Ovary (tissue), 9 donors: ENCODE results near the gene FBXW2. TPM values are rescaled to one million over a fixed set of nuclear protein-coding genes. Genes with fewer than 3 reads are reported as not detected.

ENCODE experiments used
- DNase-seq, 5 donors: peaks; one replicate each; pipeline ENCODE4 v3.0.0-alpha.2; 2019 to 2020
- H3K27ac ChIP-seq, 2 donors: fragments of 200-600 bp; one replicate each; pipeline versions ENCODE4 v1.5.1 to v1.8.0; 2019 to 2022
- H3K27me3 ChIP-seq: fragments of 200-600 bp; one replicate; pipeline ENCODE4 v1.8.0; 2022
- H3K36me3 ChIP-seq: fragments of 200-600 bp; sonication (generic); one replicate; pipeline ENCODE4 v1.5.1; 2019
- H3K4me1 ChIP-seq: one replicate; pipeline ENCODE4 v1.8.1; 2013; ENCODE audit warnings: mild to moderate bottlenecking, moderate library complexity; ENCODE audit not compliant: insufficient read depth
- H3K4me3 ChIP-seq: fragments of 200-600 bp; sonication (generic); one replicate; pipeline ENCODE4 v1.5.1; 2017
- H3K9me3 ChIP-seq, 2 donors: fragments of 200-600 bp in 1 of 2; sonication (generic) in 1 of 2; one replicate each; pipeline versions ENCODE4 v1.5.1 to v1.8.1; 2013 to 2019; ENCODE audit warnings: mild to moderate bottlenecking in 1 of 2, moderate library complexity in 1 of 2
- CTCF ChIP-seq, 3 donors: fragments of 450-650 bp in 2 of 3; fragments of 200-600 bp in 1 of 3; IDR thresholded peaks; one replicate each; pipeline versions ENCODE4 v1.5.1 to v1.8.0; 2016 to 2022; ENCODE audit warnings: antibody characterized with exemption in 3 of 3, mild to moderate bottlenecking in 1 of 3
- EP300 ChIP-seq: sonication (generic); formaldehyde crosslinking; IDR thresholded peaks from one replicate; pipeline ENCODE4 v1.6.1; 2017; ENCODE audit warnings: antibody characterized with exemption
- POLR2A ChIP-seq: fragments of 450-650 bp; IDR thresholded peaks from one replicate; pipeline ENCODE4 v1.6.1; 2017; ENCODE audit warnings: antibody characterized with exemption, mild to moderate bottlenecking, moderate library complexity
- WGBS, 3 donors: extraction: QIAGEN DNeasy Blood & Tissue Kit in 1 of 3; methylation state at CpG; one replicate each; pipeline versions ENCODE4 v1.1.5 to v1.1.7; 2013 to 2017; 5-methylcytosine and 5-hydroxymethylcytosine counted together
- intact Hi-C, 4 donors: fragments of 100-400 bp; cut with DNase I; formaldehyde crosslinking; loops; one replicate each; pipeline versions ENCODE4 v1.11.0 to v1.15.1; 2022 to 2023
- polyA plus RNA-seq, 2 donors: library from polyadenylated mRNA; stranded (reverse); fragments of 200-250 nt in 1 of 2; fragments of 350-450 nt in 1 of 2; fragmentation: Illumina TruSeq in 1 of 2; extraction: RNeasy Lipid Tissue Mini Kit (QIAGEN cat#74804) in 1 of 2; gene quantifications; one replicate each; pipeline ENCODE4 v1.2.3, GENCODE V29; 2013 to 2014
- total RNA-seq, 7 donors: library from RNA; depleted of rRNA in 2 of 7; stranded (reverse); fragments of >200 nt in 2 of 7; fragmentation: NEBNext Ultra II Directional in 3 of 7; extraction: Animal tissue kit (Norgen Biotek cat#: 25700) in 3 of 7; gene quantifications; one replicate each; pipeline versions ENCODE4 v1.1.0 to v1.2.4, GENCODE V29; 2016 to 2023
- donor health status: DM: no; HTN: no; CAD: no; lungs with moderate emphysema.
- donor health status: DM: no; HTN: no; CAD: no.
- donor health status: Bipolar disorder and iron deficiency.
- donor health status: DM: yes; HTN: yes; CAD: no.
- donor health status: DM: no; HTN: no; CAD: no.
- donor health status: DM: yes; HTN: yes; CAD: no.

The FBXW2 gene
- total and polyA plus RNA-seq, 9 donors, result 15.6 to 62.0 (median 43.4) TPM

GRCh38 chr9:120730654-120731514 is 62.3 kb downstream of the FBXW2 start:
- DNase-seq, result no peak
- H3K9me3 ChIP-seq, result no peaks in the 10 kb centered on the region
- 74 to 81% (median 80%) methylated on average over 7 of the region's 7 CpGs for whole genome bisulfite sequencing, 3 donors
- intact Hi-C loops, result no loop called here
- no peaks in the 10 kb centered on the region for H3K27me3 ChIP-seq
- TF ChIP-seq EP300 (no peak), POLR2A (no peak), CTCF (IDR thresholded peaks at IDR 0.05) (no peak)
- H3K4me3 ChIP-seq, result no peak overlapping the region
- H3K27ac ChIP-seq, result no peak overlapping the region
- H3K36me3 ChIP-seq, result no peaks in the 10 kb centered on the region
- no peaks in the 10 kb centered on the region for H3K4me1 ChIP-seq

GRCh38 chr9:120729791-120730241 is 63.4 kb downstream of the FBXW2 start:
- TF ChIP-seq EP300, result no peak
- no peak for TF ChIP-seq POLR2A
- TF ChIP-seq CTCF (IDR thresholded peaks at IDR 0.05), result no peak
- H3K4me1 ChIP-seq, result no peaks in the 10 kb centered on the region
- H3K27ac ChIP-seq, result no peak overlapping the region
- DNase-seq, result no peak
- no peaks in the 10 kb centered on the region for H3K36me3 ChIP-seq
- H3K4me3 ChIP-seq, result no peak overlapping the region
- whole genome bisulfite sequencing, 3 donors, result 50 to 63% (median 55%) methylated on average over 5 of the region's 5 CpGs
- H3K9me3 ChIP-seq, result no peaks in the 10 kb centered on the region
- H3K27me3 ChIP-seq, result no peaks in the 10 kb centered on the region
- intact Hi-C loops, result no loop called here

- Histone ChIP-seq H3K4me3 (no peak overlapping the region), H3K9me3 (no peaks in the 10 kb centered on the region), H3K36me3 (no peaks in the 10 kb centered on the region), H3K4me1 (no peaks in the 10 kb centered on the region), H3K27me3 (no peaks in the 10 kb centered on the region), H3K27ac (no peak overlapping the region)
- WGBS, 3 donors, result 78 to 82% (median 81%) methylated on average over 2 of the region's 2 CpGs
- DNase-seq, result no peak
- intact Hi-C loops, result no loop called here
- TF ChIP-seq CTCF (IDR thresholded peaks at IDR 0.05) (no peak), EP300 (no peak), POLR2A (no peak)
Observed at GRCh38 chr9:120726484-120726883, 66.7 kb downstream of the FBXW2 start.

GRCh38 chr9:120725907-120726306 is 67.3 kb downstream of the FBXW2 start:
- no peaks in the 10 kb centered on the region for H3K36me3 ChIP-seq
- intact Hi-C loops, result no loop called here
- H3K4me3 ChIP-seq, result no peak overlapping the region
- H3K4me1 ChIP-seq, result no peaks in the 10 kb centered on the region
- no peaks in the 10 kb centered on the region for H3K27me3 ChIP-seq
- H3K9me3 ChIP-seq, result no peaks in the 10 kb centered on the region
- no peak overlapping the region for H3K27ac ChIP-seq
- WGBS, 3 donors, result 71 to 81% (median 78%) methylated on average over 1 of the region's 1 CpG
- TF ChIP-seq POLR2A (no peak), CTCF (IDR thresholded peaks at IDR 0.05) (no peak), EP300 (no peak)
- no peak for DNase-seq
